OCI-M2 (cell line): ENCODE data around the gene UGT1A7.
"Not testable (repeated sequence)": the region's sequence is repeated elsewhere in the genome, so short reads cannot be mapped to it uniquely, and the experiment has no call there.

Experiments
- DNase-seq: peaks from one replicate; lab custom pipeline; 2025; ENCODE audit not compliant: unreplicated experiment; lab: John Stamatoyannopoulos, UW

Gene UGT1A7

DNA sequence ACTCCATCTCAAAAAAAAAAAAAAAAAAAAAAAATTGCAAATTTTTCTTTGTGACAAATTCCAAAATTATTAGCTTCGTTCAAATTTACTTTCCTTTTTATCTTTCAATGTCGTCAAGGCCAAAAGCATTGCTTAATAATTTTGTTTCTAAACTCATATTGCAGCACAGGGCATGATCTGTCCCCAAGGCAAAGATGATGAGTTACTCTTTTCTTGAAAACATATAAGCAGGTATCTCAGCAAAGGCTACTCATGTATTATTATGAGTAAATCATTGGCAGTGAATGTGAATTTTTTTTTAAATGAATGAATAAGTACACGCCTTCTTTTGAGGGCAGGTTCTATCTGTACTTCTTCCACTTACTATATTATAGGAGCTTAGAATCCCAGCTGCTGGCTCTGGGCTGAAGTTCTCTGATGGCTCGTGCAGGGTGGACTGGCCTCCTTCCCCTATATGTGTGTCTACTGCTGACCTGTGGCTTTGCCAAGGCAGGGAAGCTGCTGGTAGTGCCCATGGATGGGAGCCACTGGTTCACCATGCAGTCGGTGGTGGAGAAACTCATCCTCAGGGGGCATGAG lies at the start of gene UGT1A7:
TSS of gene UGT1A7 (plus strand) at position 381 of the 579 bp plus-strand sequence. CDS start at position 418, 37 bp downstream.
- DNase-seq: no peak

- DNase-seq: not testable (repeated sequence)
These were observed 45.4 kb upstream of the UGT1A7 start, which contains the start of gene UGT1A10 for GRCh38 chr2:233636306-233636705. Gene UGT1A10 (plus strand): TSS chr2:233636448. CDS start chr2:233636523, 75 bp downstream.

GRCh38 chr2:233638836-233639235 lies 42.9 kb upstream of the UGT1A7 start:
- DNase-seq: no peak

GRCh38 chr2:233639860-233640259 lies 41.8 kb upstream of the UGT1A7 start:
- no peak for DNase-seq

GRCh38 chr2:233643128-233643527 lies 38.6 kb upstream of the UGT1A7 start:
- DNase-seq: no peak

DNA sequence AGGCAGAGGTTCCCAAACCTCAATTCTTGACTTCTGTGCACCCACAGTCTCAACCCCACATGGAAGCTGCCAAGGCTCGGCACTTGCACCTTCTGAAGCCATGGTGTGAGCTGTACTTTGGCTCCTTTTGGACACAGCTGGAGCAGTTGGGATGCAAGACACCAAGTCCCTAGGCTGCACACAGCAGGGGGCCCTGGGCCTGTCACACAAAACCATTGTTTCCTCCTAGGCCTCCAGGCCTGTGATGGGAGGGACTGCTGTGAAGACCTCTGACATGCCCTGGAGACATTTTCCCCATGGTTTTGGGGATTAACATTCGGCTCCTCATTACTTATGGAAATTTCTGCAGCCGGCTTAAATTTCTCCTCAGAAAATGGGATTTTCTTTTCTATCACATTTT lies 35.7 kb upstream of the UGT1A7 start:
- DNase-seq: not testable (repeated sequence)

DNA sequence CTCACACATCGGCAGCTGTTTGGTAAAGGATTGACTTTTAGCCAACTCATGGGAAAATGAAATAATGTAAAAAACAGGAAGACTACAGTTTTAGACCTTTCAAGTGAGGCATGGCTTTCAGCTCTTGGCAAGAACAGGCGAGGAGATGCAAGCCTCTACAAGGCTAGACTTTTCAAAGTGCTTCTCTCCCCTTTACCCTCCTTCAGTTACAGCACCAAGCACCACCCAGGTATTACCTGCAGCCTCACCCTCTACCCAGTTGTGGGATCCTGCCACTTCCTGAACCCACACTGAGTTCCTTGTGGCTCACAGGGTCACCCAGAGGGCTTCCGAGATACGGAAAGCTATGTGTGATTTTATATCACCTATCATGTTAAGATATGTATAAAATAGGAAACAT lies 30.7 kb upstream of the UGT1A7 start:
- DNase-seq: no peak

DNA sequence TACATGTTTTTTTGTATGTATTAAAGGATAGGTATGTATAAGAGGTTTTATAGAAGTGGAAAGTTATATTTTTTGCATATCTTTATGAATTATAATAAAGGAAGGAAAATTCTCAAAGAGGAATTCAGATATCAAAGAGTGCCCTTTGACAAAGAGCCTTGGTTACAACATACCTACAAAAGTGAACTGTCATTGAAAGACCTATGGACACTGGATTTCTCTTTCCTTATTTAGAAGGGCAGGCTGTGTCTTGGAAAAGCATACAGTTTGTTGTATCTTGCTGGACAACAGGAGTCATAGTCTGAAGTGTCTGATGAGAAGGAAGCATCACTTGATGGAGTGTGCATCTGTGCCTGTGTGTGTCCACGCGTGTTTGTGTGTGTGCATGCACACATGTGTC lies 30.3 kb upstream of the UGT1A7 start:
- no peak for DNase-seq

GRCh38 chr2:233654501-233654900 lies 27.2 kb upstream of the UGT1A7 start:
- no peak for DNase-seq

GRCh38 chr2:233655043-233655442 lies 26.7 kb upstream of the UGT1A7 start:
- DNase-seq: no peak

GRCh38 chr2:233655943-233656342 lies 25.8 kb upstream of the UGT1A7 start:
- DNase-seq: not testable (repeated sequence)

DNA sequence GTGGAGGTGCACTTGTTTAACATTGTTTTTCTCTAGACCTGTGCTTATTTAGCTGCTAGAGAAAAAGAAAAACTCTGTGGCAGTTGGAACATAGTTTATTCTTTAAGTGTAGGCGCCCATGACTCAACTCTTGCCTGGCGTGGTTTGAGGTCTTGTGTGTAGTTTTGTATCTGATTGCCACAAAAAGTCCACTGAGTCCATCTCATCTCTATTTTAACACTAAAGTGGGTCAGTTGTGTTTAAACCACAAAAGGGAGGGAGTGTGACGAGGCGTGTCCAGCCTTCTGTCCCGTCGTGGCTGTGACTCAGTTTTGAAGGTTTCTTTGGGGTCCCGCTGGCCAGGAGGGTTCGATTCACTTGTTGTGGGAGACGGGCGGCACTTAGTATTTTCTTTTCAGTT lies 25.3 kb upstream of the UGT1A7 start:
- DNase-seq: no peak

DNA sequence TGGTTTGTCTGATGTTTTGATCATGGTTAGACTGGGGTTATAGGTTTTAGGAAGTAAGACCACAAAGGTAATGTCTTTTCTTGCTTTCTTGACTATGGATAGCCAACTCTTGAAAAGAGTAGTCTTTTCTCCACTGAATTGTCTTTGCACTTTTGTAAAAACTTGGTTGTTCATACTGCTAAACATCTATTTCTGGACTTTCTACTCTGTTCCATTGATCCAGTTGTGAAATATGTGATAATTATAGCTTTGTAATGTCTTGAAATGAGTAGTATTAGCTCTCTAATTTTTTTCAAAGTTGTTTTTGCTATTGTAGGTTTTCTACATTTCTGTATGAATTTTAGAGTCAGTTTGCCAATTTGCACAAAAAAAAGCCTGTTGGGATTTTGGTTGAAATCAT lies 23.1 kb upstream of the UGT1A7 start:
- no peak for DNase-seq

DNA sequence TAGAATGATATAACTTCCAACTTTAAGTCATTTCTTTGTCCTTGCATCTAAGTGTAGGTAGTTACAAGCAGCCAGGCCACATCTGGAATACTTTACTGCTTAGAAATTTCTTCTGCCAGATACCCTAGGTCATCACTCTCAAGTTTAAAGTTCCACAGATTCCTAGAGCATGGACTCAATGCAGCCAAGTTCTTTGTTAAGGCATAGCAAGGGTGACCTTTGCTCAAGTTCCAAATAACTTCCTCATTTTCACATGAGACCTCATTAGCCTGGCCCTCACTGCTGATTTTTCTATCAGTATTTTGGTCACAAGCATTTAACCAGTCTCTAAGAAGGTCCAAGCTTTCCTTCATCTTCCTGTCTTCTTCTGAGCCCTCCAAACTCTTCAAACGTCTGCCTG lies 17.8 kb upstream of the UGT1A7 start:
- no peak for DNase-seq

- DNase-seq: no peak
These were observed 13.0 kb upstream of the UGT1A7 start for GRCh38 chr2:233668605-233669260.

DNA sequence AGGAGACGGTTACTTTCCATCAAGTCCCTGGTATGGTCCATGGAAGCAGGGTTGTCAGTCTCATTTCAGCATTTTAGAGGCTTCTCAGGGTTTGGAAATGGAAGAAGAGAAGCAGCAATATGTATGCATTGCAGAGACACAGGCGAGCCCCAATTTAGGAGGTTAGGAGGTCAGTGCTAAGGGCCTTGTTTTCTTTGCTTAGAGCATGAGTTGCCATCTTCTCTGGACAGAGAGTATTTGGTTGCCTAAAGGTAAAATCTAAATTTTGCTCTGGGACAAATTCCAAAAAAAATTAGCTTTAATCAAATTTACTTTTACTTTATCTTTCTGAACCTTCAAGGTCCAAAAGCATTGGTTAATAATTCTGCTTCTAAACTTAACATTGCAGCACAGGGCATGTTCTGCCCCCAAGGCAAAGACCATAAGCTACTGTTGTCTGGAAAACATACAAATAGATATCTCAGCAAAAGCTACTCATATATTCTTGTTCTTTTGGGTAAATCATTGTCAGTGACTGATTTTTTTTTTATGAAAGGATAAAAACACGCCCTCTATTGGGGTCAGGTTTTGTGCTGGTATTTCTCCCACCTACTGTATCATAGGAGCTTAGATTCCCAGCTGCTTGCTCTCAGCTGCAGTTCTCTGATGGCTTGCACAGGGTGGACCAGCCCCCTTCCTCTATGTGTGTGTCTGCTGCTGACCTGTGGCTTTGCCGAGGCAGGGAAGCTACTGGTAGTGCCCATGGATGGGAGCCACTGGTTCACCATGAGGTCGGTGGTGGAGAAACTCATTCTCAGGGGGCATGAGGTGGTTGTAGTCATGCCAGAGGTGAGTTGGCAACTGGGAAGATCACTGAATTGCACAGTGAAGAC lies 10.2 kb upstream of the UGT1A7 start, which contains the start of gene UGT1A9:
TSS of gene UGT1A9 (plus strand) at position 609 of the 872 bp plus-strand sequence. CDS start at position 646, 37 bp downstream.
- no peak for DNase-seq

- no peak for DNase-seq
These were observed 8.8 kb upstream of the UGT1A7 start for GRCh38 chr2:233672886-233673285.

DNA sequence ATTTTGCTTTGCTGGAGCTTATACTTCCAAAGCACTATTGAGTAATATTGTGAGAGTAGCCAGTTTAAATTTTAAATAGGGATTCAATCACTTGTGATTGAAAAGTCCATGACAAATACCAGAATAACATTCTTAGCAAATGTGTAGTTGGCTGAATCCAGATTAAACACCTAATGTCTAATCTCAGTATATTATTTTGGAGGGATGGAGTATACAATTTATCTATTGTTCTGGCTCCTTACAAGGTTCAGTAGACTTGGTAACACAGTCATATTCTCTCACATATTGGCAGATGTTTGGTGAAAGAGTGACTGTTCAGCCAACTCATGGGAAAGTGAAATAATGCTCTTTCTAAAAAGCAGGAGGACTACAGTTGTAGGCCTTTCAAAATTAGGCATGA lies 7.8 kb upstream of the UGT1A7 start:
- no peak for DNase-seq

DNA sequence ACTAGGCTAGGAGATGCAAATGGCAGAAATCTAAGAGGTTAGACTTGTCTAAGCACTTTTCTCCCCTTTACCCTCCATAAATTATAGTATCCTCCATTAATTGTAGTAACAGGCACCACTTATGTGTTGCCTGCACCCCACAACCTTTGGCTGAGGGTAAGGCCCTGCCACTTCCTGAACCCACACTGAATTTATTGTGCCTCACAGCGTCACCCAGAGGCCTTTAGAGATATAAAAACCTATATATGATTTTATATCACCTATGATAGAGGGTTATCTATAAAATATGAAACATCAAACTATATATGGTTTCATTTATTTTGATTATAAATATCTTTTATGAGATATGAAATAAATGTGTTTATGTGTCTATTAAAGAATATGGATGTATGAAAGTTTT lies 7.4 kb upstream of the UGT1A7 start:
- no peak for DNase-seq

DNA sequence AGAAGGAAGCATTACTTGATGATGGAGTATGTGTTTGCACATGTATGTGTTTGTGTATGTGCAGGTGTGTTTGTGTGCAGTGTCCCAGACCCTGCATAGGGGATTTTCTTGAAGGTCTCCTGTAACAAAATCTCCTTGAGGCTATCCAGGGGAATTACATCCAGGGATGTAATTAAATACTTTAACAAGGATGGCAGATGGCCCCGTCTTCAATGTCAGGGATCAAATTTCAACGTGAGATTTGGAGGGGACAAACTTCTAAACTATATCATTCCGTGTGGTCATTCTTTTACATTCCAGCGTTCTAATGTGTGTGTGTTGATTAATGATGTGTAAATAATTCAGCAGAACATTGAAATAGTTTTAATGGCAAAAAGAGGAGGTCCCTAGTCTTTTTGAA lies 6.7 kb upstream of the UGT1A7 start:
- DNase-seq: no peak

DNA sequence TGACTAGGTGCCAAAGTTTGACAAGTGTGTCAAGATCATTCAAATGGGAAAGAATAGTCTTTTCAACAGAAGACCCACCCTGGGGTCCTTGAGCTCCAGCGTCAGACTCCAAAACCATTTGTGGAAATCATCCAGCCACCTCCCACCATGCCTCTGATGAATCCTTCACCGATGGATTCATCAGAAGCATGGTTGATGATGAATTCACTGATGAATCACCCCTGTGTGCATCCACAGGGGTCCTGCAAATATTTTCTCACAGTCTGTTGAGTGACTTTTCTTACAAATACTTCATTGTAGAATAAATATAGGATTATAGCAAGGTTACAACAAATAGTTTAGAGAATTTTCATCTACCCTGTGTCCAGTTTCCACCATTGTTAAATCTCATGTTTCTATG lies 5.7 kb upstream of the UGT1A7 start:
- no peak for DNase-seq

- no peak for DNase-seq
These were observed 2.5 kb upstream of the UGT1A7 start for GRCh38 chr2:233679196-233679595.
